NCI-H446 (cell line): ENCODE measurements around the gene MICAL3.

Experiments
- DNase-seq, 2 experiments: peaks; one replicate each; lab custom pipeline; 2025; lab: John Stamatoyannopoulos, UW

MICAL3 gene

GRCh38 chr22:17972385-17973191 is 51.8 kb downstream of the MICAL3 start:
- no peak for DNase-seq

GRCh38 chr22:17971711-17972110 is 52.6 kb downstream of the MICAL3 start:
- DNase-seq: no peak

DNA sequence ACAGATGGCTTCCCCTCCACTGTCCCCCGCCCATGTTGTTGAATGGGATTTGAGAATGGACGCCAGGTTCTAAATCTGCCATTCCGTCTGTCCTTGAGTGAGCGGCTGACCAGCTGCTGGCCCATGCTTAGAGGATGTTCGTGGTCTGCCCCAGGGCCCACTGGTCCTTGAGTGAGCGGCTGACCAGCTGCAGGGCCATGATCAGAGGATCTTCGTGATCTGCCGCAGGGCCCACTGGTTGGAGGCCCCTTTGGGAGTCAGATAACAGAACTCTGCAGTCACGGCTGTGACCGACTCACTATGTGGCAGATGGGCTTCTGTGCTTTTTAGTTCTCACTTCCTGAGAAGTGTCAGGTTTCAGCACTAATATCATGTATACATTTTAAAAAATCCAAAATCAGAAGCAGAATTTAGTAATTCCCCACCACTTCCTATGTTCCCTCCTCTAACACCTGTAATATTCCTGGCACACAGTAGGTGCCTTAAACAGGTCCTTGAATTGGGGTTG is 54.1 kb downstream of the MICAL3 start:
- DNase-seq: no peak

- no peak for DNase-seq
Observed at GRCh38 chr22:17969701-17970113, 54.7 kb downstream of the MICAL3 start.

DNA sequence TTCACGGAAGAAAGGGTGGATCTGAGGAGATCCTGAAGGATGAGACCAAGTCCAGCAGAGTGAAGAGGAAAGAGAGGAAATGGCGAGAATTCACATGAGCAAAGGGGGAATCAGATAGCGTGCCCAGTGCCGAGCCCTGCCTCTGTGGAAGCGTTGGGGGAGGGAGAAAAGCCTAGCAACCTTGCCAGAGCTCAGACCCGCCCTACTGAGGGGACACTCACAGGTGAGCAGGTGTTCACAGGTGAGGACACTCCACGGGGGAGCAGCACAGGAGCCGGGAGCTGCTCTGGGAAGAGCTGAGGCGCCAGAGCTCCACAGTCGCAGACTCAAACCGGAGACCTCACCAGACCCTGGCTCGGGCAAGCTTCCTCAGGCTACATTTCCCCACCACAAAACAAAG is 56.2 kb downstream of the MICAL3 start:
- DNase-seq: no peak

DNA sequence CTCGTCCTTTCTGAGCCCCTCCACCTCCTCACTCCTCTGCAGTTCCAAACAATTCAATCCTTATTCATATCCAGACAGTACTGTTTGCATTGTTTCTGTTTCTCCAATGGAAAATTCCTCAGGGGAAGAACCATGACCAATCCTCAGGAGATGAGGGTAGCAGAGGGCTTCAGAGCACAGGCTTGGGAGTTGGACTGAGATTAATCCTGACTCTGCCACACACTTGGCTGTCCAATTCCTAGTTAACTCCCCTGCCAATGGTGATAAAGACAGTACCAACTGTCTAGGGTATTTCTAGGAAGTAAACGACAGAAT is 58.0 kb downstream of the MICAL3 start:
- no peak for DNase-seq

GRCh38 chr22:17965538-17966402 is 58.6 kb downstream of the MICAL3 start:
- no peak for DNase-seq

- no peak for DNase-seq
Observed at GRCh38 chr22:17964643-17965042, 59.7 kb downstream of the MICAL3 start.

DNA sequence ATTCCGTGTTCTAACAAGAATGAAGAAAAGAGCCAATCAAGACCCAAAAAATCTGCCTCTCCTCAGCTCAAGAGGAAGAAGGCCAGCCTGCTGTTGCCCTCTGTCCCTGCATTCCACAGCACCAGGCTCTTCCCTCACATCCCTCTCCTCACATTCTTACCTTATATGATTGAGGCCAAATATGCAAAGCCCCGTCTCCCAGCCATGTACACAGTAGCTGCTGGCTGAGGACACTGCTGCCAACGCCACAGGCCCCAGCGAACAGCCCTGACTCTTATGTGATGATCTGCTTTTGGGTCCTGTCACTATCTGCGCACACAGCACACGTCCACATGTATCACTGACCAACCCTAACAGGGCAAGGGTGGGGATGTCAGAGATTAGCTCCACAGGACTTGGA is 60.2 kb downstream of the MICAL3 start:
- DNase-seq: no peak

GRCh38 chr22:17963015-17963414 is 61.3 kb downstream of the MICAL3 start:
- DNase-seq: no peak

- DNase-seq: no peak
Observed at GRCh38 chr22:17962168-17962567, 62.2 kb downstream of the MICAL3 start.

DNA sequence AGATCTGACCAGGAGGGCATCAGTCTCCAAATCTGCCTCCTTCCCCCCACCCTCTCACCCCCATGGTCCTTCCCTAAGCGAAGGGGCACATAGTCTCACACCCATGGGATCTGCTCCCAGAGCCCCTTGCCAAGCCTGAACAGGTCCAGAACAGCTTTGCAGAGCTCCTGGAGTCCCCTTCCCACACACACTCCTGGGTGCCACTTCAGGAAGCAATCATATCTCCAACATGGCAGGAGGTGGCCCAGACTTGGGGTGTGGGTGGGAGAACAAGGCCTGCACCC is 63.0 kb downstream of the MICAL3 start:
- DNase-seq: no peak

DNA sequence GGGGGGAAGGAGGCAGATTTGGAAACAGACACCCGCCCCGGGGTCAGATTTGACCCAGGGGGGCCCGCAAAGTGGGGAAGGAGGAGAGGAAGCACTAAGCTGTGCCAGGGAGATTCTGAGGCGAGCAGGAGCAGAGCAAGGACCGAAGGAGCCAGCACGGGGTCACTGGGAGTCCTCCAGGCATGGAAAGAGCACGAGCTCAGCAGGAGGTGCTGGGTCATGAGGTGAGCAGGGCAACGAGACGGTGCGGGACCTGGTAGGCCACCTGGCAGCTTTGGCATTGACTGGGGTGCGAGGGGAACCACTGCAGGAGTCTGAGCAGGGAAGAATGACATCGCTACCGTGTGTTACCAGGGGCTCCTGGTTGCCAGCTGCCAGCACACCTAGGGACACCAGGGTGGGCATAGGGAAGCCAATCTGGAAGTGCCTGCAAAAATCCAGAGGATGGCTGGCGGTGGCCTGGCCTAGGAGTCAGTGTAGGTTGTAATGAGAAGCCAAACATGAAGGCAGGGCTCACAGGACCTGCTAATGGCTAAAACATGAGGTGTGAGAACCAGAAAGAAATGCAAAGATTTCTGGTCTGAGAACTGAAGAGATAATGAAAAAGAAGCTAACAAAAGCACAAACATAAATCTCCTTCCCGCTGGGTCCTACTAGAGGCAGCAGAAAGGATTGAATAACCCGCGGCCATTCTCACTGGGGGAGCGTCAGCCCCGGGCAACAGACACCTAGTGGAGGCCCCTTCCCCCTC is 63.5 kb downstream of the MICAL3 start:
- no peak for DNase-seq

GRCh38 chr22:17960011-17960410 is 64.3 kb downstream of the MICAL3 start:
- DNase-seq: no peak

GRCh38 chr22:17958166-17958565 is 66.2 kb downstream of the MICAL3 start:
- no peak for DNase-seq

- no peak for DNase-seq
Observed at GRCh38 chr22:17957693-17958092, 66.7 kb downstream of the MICAL3 start.

DNA sequence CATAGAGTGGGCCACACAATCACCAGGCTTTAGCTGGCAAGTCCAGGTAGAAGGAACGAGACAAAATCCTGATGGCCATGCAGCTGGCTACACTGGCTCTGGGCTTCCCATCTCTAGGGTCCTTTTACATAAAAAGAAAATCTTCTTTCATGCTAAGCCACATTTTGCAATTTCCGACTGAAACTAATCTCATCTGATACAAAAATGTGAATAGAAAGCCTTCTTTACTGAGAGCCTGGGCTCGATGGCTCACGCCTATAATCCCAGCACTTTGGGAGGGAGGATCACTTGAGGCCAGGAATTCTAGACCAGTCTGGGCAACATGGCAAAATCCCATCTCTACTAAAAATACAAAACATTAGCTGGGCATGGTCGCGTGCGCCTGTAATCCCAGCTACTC is 67.2 kb downstream of the MICAL3 start:
- DNase-seq: no peak

GRCh38 chr22:17956630-17957029 is 67.7 kb downstream of the MICAL3 start:
- no peak for DNase-seq

DNA sequence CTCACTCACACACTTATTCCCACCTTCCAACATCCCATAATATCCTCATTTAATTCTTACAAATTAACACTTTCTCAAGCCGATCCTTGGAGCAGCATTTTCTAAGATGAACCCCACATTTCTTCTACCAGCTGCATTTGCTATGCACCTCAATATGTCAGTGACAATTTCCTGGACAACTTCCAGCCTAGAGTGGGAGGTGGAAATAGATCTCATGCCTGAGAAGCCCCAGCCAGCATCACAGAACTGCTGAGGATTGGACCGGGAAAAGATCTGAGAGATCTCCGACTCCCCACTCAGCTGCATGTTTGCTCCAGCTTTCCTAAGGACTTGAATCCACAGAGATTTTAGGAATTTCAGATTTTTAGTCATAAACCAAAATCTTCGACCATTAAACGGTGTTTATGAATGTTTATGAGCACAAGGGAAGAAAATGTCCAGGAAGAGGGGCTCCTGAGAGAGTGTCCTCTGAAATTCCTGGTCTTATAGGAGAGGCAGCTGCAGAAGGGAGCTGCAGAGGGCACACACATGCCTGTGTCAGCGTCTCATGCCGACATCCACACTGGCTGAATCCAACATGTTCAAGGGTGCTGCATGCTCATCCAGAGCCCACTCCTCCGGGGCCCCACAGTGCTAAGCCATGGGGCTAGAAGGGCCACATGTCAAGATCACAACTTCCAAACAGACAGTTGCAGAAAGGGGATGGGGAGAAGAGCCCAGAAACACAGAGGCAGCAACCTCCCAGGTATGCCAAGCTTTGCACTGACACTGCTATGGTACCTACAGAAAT is 68.6 kb downstream of the MICAL3 start:
- no peak for DNase-seq

DNA sequence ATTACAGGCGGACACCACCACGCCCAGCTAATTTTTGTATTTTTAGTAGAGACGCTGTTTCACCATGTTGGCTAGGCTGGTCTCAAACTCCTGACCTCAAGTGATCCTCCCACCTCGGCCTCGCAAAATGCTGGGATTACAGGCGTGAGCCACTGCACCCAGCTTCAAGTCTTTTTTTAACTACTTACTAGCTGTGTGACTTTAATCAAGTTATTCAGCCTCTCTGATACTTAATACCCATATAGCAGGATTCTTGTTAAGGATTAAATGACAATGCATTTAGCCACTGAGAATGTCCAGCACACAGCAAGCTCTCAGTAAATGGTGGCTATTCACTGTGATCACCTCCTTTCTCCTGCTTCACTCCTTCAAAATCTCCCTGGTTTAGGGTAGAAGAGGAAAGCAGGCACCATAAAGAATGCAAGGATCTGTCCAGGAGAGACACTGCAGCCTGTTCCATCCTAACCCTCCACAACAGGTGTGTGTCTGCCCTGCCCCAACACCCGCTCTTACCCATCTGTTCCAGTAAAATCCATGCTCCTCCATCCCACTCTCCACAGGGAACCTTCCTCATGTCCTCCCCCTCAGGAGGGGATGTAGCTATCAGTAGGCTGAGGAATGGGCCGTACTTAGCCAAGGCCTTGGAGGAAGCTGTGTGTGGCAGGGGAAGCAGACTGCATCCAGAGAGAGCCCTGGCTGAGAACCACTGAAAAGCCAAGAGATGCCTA is 69.3 kb downstream of the MICAL3 start:
- DNase-seq: no peak

DNA sequence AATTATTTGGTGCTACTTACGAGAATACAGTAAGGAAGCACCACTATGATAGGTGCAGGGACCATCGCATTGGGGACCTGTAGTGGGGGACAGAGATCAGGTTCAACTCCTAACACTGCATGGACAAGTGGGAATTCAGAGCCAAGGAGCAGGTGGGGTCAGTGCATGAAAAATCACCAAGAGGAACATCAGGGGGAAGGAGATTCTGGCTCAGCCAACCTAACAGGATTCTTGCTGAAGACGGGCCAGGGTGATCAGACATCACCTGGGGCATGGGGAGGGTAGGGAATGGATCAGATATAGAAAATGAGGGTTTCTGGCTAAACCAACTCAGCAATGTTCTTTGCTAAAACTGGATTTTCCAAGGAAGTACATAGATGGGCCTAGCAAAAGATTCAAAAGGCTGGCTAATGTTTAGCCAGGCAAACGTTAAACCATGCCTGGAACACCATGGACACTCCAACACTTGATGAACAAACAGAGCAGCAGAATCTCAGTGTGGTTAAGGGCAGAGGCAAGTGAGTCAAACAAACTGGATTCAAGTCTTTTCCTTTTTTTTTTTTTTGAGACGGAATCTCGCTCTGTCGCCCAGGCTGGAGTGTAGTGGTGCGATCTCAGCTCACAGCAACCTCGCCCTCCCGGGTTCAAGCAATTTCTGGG is 70.0 kb downstream of the MICAL3 start:
- no peak for DNase-seq
